Activated CD8-positive, alpha-beta memory T cell treated with anti-CD3 and anti-CD28 coated beads, Interleukin-2, amount 10 ng/mL, durations not matched to agents 7 days and 5 days (primary cell): Measurements from ENCODE around the gene ATG4C. TPM values are rescaled to one million over a fixed set of nuclear protein-coding genes. Genes with fewer than 3 reads are reported as not detected.
"Not testable (repeated sequence)": the region's sequence is repeated elsewhere in the genome, so short reads cannot be mapped to it uniquely, and the experiment has no call there.

ENCODE experiments used
- ATAC-seq: fragments of 150-1000 bp; cut with Tn5 transposase; one replicate; pipeline ENCODE4 v1.10.0; 2021; ENCODE audit warnings: moderate library complexity
- CTCF ChIA-PET: fragments of 350-600 bp; sonication (Branson Sonifier 250); formaldehyde crosslinking; loops from one replicate; lab custom pipeline; 2021; ENCODE audit warnings: antibody characterized with exemption; lab: Charles Lee
- DNase-seq: peaks from one replicate; pipeline ENCODE4 v3.0.0-alpha.2; 2020
- H3K27ac Mint-ChIP-seq: one replicate; pipeline ENCODE4 v1.8.0; 2021; ENCODE audit warnings: mild to moderate bottlenecking, mixed read lengths
- H3K27me3 Mint-ChIP-seq: one replicate; pipeline ENCODE4 v1.8.0; 2021; ENCODE audit warnings: mixed read lengths
- H3K36me3 Mint-ChIP-seq: one replicate; pipeline ENCODE4 v1.8.0; 2021; ENCODE audit warnings: mild to moderate bottlenecking, mixed read lengths
- H3K4me1 Mint-ChIP-seq: one replicate; pipeline ENCODE4 v1.8.0; 2021; ENCODE audit warnings: mixed read lengths
- H3K4me3 Mint-ChIP-seq: one replicate; pipeline ENCODE4 v1.8.0; 2021; ENCODE audit warnings: mild to moderate bottlenecking, moderate library complexity, mixed read lengths
- H3K9me3 Mint-ChIP-seq: one replicate; pipeline ENCODE4 v1.8.0; 2022; ENCODE audit warnings: low read depth, mixed read lengths
- total RNA-seq, 2 experiments: library from RNA; stranded (reverse); gene quantifications; one replicate each; pipeline ENCODE4 v1.2.3, GENCODE V29; 2021

The ATG4C gene, protein sequence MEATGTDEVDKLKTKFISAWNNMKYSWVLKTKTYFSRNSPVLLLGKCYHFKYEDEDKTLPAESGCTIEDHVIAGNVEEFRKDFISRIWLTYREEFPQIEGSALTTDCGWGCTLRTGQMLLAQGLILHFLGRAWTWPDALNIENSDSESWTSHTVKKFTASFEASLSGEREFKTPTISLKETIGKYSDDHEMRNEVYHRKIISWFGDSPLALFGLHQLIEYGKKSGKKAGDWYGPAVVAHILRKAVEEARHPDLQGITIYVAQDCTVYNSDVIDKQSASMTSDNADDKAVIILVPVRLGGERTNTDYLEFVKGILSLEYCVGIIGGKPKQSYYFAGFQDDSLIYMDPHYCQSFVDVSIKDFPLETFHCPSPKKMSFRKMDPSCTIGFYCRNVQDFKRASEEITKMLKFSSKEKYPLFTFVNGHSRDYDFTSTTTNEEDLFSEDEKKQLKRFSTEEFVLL
- 10 to 100 TPM; 12.6 to 12.9 TPM for total RNA-seq

GRCh38 chr1:62783736-62784508 lies at the start of gene ATG4C:
ATG4C (plus strand) TSS chr1:62784132; CDS start chr1:62803787, 19,655 bp downstream.
- DNase-seq (peak; percentile 97), ATAC-seq (peak; percentile 98)
- Mint-ChIP-seq H3K36me3 (peaks cover 2% of the 10 kb centered on the region), H3K4me1 (peaks cover 15% of the 10 kb centered on the region), H3K9me3 (no peaks in the 10 kb centered on the region), H3K27me3 (peaks cover 18% of the 10 kb centered on the region), H3K27ac (no peak within 1 kb of the TSS), H3K4me3 (no peak within 1 kb of the TSS)
- CTCF ChIA-PET: interaction anchor here (0.6 to 1.1 kb wide), 3 partner anchors 17 to 921 kb away, joined by 3 to 4 read pairs (median 4); no protein-coding TSS in a partner anchor

GRCh38 chr1:62735491-62736171 lies 48.3 kb upstream of the ATG4C start:
- no peak overlapping the region for H3K4me3 Mint-ChIP-seq
- H3K27me3 Mint-ChIP-seq: peaks cover 7% of the 10 kb centered on the region
- ATAC-seq (no peak), DNase-seq (no peak)
- no peaks in the 10 kb centered on the region for H3K36me3 Mint-ChIP-seq
- no peak overlapping the region for H3K27ac Mint-ChIP-seq
- H3K4me1 Mint-ChIP-seq: peaks cover 5% of the 10 kb centered on the region
- CTCF ChIA-PET: no interaction called here
- H3K9me3 Mint-ChIP-seq: no peaks in the 10 kb centered on the region

GRCh38 chr1:62740701-62741100 lies 43.2 kb upstream of the ATG4C start:
- Mint-ChIP-seq H3K4me1 (peaks cover 11% of the 10 kb centered on the region), H3K27me3 (peaks cover 27% of the 10 kb centered on the region), H3K4me3 (peak overlapping the region; percentile 49), H3K27ac (peak overlapping the region; percentile 61)
- H3K36me3 Mint-ChIP-seq, H3K9me3 Mint-ChIP-seq, CTCF ChIA-PET, ATAC-seq, DNase-seq: not testable (repeated sequence)

DNA sequence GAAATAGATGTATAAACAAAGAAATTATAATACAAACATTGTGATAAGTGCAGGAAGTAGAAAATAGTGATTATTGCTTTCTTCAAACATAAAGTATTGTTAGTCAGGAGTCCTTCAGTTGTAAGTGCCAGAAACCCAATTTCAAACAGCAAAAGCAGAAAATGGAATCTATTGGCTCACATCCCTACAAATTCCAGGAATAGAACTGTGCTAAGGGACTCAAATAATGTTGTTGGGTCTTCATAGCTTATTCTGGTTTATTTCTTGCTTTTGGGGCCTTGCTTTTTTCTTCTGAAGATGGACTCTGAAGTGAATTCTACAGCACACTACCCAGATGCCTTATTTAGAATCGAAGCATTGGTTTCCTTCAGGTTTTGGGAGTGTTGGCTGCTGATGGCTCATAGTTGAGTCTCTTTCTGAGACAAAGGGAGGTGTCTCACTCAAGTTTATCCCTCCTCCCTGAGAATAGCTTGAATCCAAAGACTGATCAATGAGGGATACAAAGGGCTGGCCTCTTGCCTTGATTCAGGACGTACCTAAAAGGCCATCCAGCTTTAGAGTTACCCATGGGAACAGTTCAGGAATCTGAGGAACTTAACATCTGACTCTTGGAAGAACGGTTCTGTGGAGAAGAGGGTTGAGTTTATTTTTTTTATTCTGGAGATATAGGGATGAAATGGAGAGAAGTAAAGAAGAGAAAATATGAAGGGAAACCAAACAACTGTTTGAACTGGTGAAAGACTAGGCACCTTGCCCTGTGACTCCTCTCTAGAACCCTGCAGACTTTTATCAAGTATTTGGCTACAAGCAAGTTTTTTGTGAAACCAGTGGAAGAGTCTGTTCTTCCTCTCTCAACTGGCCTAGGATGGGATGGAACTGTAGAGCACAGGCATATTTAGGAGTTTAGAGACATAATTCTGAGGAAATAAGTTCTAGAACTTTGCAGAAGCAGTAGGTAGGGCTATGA lies 39.0 kb upstream of the ATG4C start:
- ATAC-seq: no peak
- H3K27me3 Mint-ChIP-seq: peaks cover 37% of the 10 kb centered on the region
- no peaks in the 10 kb centered on the region for H3K9me3 Mint-ChIP-seq
- no peak for DNase-seq
- no peaks in the 10 kb centered on the region for H3K36me3 Mint-ChIP-seq
- CTCF ChIA-PET: interaction anchor here (0.6 to 4.4 kb wide), 3 partner anchors 111 to 570 kb away, joined by 3 to 37 read pairs (median 16); no protein-coding TSS in a partner anchor
- H3K27ac Mint-ChIP-seq: no peak overlapping the region
- peaks cover 11% of the 10 kb centered on the region for H3K4me1 Mint-ChIP-seq
- no peak overlapping the region for H3K4me3 Mint-ChIP-seq

DNA sequence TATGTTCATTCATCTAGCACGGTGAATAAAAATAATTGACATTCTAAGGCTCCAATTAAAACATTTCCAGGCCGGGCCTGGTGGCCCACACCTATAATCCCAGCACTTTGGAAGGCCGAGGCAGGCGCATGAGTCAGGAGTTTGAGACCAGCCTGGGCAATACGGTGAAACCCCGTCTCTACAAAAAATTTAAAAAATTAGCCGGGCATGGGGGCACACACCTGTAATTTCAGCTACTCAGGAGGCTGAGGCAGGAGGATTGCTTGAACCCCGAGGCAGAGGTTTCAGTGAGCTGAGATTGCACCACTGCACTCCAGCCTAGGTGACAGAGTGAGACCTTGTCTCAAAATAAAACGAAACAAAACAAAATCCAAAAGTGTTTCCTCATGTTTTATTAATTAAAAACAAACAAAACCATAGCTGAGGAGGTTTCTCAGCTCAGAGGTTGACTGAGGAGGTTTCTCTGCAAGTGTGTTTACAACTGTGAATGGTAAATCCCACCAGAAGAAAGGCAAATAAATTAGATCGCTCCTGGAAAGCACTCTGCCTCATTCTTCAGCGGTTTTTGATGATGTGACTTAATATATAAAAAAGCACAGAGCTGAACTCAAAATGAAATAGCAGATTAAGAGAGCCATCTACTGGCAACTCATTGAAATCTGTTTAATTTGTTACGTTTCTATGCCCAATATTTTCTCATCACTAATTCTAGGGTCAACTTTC lies 37.7 kb upstream of the ATG4C start:
- Mint-ChIP-seq H3K36me3 (no peaks in the 10 kb centered on the region), H3K27ac (no peak overlapping the region), H3K9me3 (no peaks in the 10 kb centered on the region), H3K27me3 (peaks cover 33% of the 10 kb centered on the region), H3K4me3 (no peak overlapping the region), H3K4me1 (no peaks in the 10 kb centered on the region)
- ATAC-seq (no peak), DNase-seq (no peak)
- CTCF ChIA-PET: interaction anchor here (0.6 to 4.4 kb wide), 12 partner anchors 9 to 664 kb away, joined by 3 to 37 read pairs (median 4); partner anchors contain the start of gene USP1

GRCh38 chr1:62746809-62747138 lies 37.2 kb upstream of the ATG4C start:
- H3K4me3 Mint-ChIP-seq: no peak overlapping the region
- H3K27ac Mint-ChIP-seq: no peak overlapping the region
- DNase-seq (no peak), ATAC-seq (no peak)
- peaks cover 31% of the 10 kb centered on the region for H3K27me3 Mint-ChIP-seq
- CTCF ChIA-PET: interaction anchor here (0.8 to 4.4 kb wide), 12 partner anchors 9 to 664 kb away, joined by 3 to 37 read pairs (median 4); partner anchors contain the start of gene USP1
- H3K4me1 Mint-ChIP-seq: no peaks in the 10 kb centered on the region
- no peaks in the 10 kb centered on the region for H3K9me3 Mint-ChIP-seq
- H3K36me3 Mint-ChIP-seq: no peaks in the 10 kb centered on the region

DNA sequence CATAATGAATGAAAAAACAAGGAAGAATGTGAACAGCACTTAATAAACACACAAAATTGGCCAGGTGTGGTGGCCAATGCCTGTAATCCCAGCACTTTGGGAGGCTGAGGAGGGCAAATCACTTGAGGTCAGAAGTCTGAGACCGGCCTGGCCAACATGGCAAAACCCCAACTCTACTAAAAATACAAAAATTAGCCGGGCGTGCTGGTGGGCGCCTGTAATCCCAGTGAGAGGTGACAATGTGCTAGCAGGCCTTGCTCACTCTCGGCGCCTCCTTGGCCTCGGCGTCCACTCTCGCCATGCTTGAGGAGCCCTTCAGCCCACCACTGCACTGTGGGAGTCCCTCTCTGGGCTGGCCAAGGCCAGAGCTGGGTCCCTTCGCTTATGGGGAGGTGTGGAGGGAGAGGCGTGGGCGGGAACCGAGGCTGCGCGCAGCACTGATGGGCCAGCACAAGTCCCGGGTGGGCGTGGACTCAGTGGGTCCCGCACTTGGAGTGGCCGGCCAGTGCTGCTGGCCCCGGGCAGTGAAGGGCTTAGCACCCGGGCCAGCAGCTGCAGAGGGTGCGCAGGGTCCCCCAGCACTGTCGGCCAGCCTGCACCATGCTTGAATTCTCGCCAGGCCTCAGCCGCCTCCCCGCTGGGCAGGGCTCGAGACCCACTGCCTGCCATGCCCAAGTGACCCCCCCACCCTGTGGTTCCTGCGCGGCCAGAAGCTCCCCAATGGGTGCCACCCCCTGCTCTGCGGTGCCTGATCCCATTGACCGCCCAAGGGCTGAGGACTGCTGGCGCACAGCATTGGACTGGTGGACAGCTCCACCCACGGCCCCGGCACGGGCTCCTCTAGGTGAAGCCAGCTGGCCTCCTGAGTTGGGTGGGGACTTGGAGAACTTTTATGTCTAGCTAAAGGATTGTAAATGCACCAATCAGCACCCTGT lies 30.6 kb upstream of the ATG4C start:
- H3K9me3 Mint-ChIP-seq: no peaks in the 10 kb centered on the region
- H3K27me3 Mint-ChIP-seq: peaks cover 7% of the 10 kb centered on the region
- CTCF ChIA-PET: no interaction called here
- ATAC-seq (no peak), DNase-seq (no peak)
- no peak overlapping the region for H3K4me3 Mint-ChIP-seq
- no peaks in the 10 kb centered on the region for H3K4me1 Mint-ChIP-seq
- no peaks in the 10 kb centered on the region for H3K36me3 Mint-ChIP-seq
- no peak overlapping the region for H3K27ac Mint-ChIP-seq

- H3K27me3 Mint-ChIP-seq, CTCF ChIA-PET, H3K36me3 Mint-ChIP-seq, H3K27ac Mint-ChIP-seq, ATAC-seq, H3K4me1 Mint-ChIP-seq, H3K9me3 Mint-ChIP-seq, H3K4me3 Mint-ChIP-seq, DNase-seq: not testable (repeated sequence)
Measured at GRCh38 chr1:62754938-62755337, 29.0 kb upstream of the ATG4C start.

GRCh38 chr1:62756255-62756884 lies 27.6 kb upstream of the ATG4C start:
- H3K36me3 Mint-ChIP-seq, ATAC-seq, DNase-seq: not testable (repeated sequence)

DNA sequence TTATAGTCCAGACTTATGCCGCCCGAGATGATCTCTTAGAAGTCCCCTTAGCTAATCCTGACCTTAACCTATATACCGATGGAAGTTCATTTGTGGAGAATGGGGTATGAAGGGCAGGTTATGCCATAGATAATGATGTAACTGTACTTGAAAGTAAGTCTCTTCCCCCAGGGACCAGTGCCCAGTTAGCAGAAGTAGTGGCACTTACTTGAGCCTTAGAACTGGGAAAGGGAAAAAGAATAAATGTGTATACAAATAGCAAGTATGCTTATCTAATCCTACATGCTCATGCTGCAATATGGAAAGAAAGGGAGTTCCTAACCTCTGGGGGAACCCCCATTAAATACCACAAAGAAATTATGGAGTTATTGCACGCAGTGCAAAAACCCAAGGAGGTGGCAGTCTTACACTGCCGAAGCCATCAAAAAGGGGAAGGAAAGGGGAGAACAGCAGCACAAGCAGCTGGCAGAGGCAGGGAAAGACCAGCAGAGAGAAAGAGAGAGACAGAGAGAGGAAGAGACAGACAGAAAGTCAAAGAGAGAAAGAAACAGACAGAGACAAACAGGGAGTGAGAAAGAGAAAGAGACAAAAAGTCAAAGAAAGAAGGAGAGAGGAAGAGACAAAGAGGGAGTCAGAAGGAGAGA lies 24.6 kb upstream of the ATG4C start:
- CTCF ChIA-PET: not testable (repeated sequence)

More at GRCh38 chr1:62756255-62756884, 27.6 kb upstream of the ATG4C start:
- not testable (repeated sequence) for H3K27me3 Mint-ChIP-seq, H3K4me1 Mint-ChIP-seq, H3K4me3 Mint-ChIP-seq, H3K9me3 Mint-ChIP-seq, H3K27ac Mint-ChIP-seq
- CTCF ChIA-PET: interaction anchor here (2.1 kb wide), 1 partner anchor 10 kb away, joined by 4 read pairs; no protein-coding TSS in a partner anchor

More for the DNA sequence above, 24.6 kb upstream of the ATG4C start:
- not testable (repeated sequence) for H3K27ac Mint-ChIP-seq, ATAC-seq, H3K9me3 Mint-ChIP-seq, H3K4me3 Mint-ChIP-seq, H3K36me3 Mint-ChIP-seq, DNase-seq, H3K4me1 Mint-ChIP-seq, H3K27me3 Mint-ChIP-seq
